Spleen (tissue), 11 donors: ENCODE data around the gene FAR1. TPM values are rescaled to one million over a fixed set of nuclear protein-coding genes. Genes with fewer than 3 reads are reported as not detected.

Experiments used
- DNase-seq: peaks from one replicate; pipeline ENCODE4 v3.0.0-alpha.2; 2020
- H3K27ac ChIP-seq, 8 donors: fragments of 200-600 bp; sonication (generic) in 7 of 8; 1 replicate in 4 of 8; 2 replicates in 4 of 8; pipeline versions ENCODE4 v1.5.0 to v1.8.0; 2016 to 2021; ENCODE audit warnings: inconsistent platforms in 4 of 8, mild to moderate bottlenecking in 4 of 8, moderate library complexity in 1 of 8
- H3K27me3 ChIP-seq, 7 donors: fragments of 200-600 bp; sonication (generic) in 6 of 7; replicated peaks in 1 of 7; 1 replicate in 4 of 7; 2 replicates in 3 of 7; pipeline versions ENCODE4 v1.5.0 to v1.8.0; 2016 to 2021; ENCODE audit warnings: inconsistent platforms in 3 of 7, mild to moderate bottlenecking in 1 of 7
- H3K36me3 ChIP-seq, 6 donors: fragments of 200-600 bp; sonication (generic) in 5 of 6; 1 replicate in 4 of 6; 2 replicates in 2 of 6; pipeline versions ENCODE4 v1.5.0 to v1.8.0; 2016 to 2021; ENCODE audit warnings: inconsistent platforms in 2 of 6
- H3K4me1 ChIP-seq, 6 donors: fragments of 200-600 bp; sonication (generic) in 5 of 6; 1 replicate in 3 of 6; 2 replicates in 3 of 6; pipeline versions ENCODE4 v1.5.0 to v1.8.0; 2016 to 2021; ENCODE audit warnings: inconsistent platforms in 3 of 6
- H3K4me3 ChIP-seq, 8 donors: fragments of 200-600 bp; sonication (generic) in 7 of 8; 1 replicate in 4 of 8; 2 replicates in 4 of 8; pipeline versions ENCODE4 v1.5.0 to v1.8.0; 2016 to 2021; ENCODE audit warnings: inconsistent platforms in 4 of 8, mild to moderate bottlenecking in 4 of 8, moderate library complexity in 2 of 8
- H3K9me3 ChIP-seq, 8 donors: fragments of 200-600 bp; sonication (generic) in 7 of 8; 1 replicate in 4 of 8; 2 replicates in 4 of 8; pipeline versions ENCODE4 v1.5.0 to v1.8.0; 2016 to 2021; ENCODE audit warnings: inconsistent platforms in 4 of 8
- CTCF ChIP-seq, 11 experiments: fragments of 200-600 bp in 7 of 11; fragments of 450-650 bp in 4 of 11; sonication (generic) in 4 of 11; IDR thresholded peaks in 8 of 11; conservative IDR thresholded peaks in 3 of 11; 1 replicate in 7 of 11; 2 replicates in 4 of 11; pipeline versions ENCODE4 v1.4.0 to v1.8.0; 2016 to 2021; ENCODE audit warnings: antibody characterized with exemption in 11 of 11, inconsistent platforms in 4 of 11, mild to moderate bottlenecking in 1 of 11
- POLR2A ChIP-seq, 3 donors: fragments of 450-650 bp; IDR thresholded peaks; one replicate each; pipeline ENCODE4 v1.5.1; 2017; ENCODE audit warnings: antibody characterized with exemption in 3 of 3, mild to moderate bottlenecking in 1 of 3
- POLR2AphosphoS5 ChIP-seq, 3 donors: sonication (generic); formaldehyde crosslinking; IDR thresholded peaks; one replicate each; pipeline ENCODE4 v1.5.1; 2017; ENCODE audit warnings: antibody characterized with exemption in 3 of 3
- WGBS, 5 donors: extraction: QIAGEN DNeasy Blood & Tissue Kit in 3 of 5; methylation state at CpG; one replicate each; pipeline versions ENCODE4 v1.1.5 to v1.1.7; 2013 to 2018; 5-methylcytosine and 5-hydroxymethylcytosine counted together
- intact Hi-C: fragments of 100-400 bp; cut with DNase I; formaldehyde crosslinking; loops from one replicate; pipeline ENCODE4 v1.15.0; 2023; ENCODE audit warnings: low total_unique reads
- polyA plus RNA-seq, 3 donors: library from polyadenylated mRNA; stranded (reverse); fragments of 200-250 nt; gene quantifications; one replicate each; pipeline ENCODE4 v1.2.1, GENCODE V29; 2013
- total RNA-seq, 7 donors: library from RNA; depleted of rRNA in 3 of 7; stranded (reverse); fragments of >200 nt in 3 of 7; fragmentation: NEBNext Ultra II Directional in 4 of 7; extraction: Animal tissue kit (Norgen Biotek cat#: 25700) in 4 of 7; gene quantifications; one replicate each; pipeline versions ENCODE4 v1.1.0 to v1.2.1, GENCODE V29; 2016 to 2021
- donor health status: healthy with polysubstance abuse.
- donor health status: DM: no; HTN: no; CAD: no; lungs with moderate emphysema.
- donor health status: DM: no; HTN: no; CAD: no.
- donor health status: Bipolar disorder and iron deficiency.
- donor health status: healthy.
- donor health status: DM: no; HTN: no; CAD: no.
- donor health status: DM: yes; HTN: yes; CAD: no.

Gene FAR1
- total and polyA plus RNA-seq, 10 donors: 13.6 to 83.2 (median 58.1) TPM

GRCh38 chr11:13629779-13630178, 38.7 kb upstream of the FAR1 start:
- Histone ChIP-seq H3K4me1 (no peaks in the 10 kb centered on the region), H3K36me3 (no peaks in the 10 kb centered on the region), H3K27me3 (peaks cover 0 to 3% (median 0%) of the 10 kb centered on the region in 7 donors), H3K9me3 (peaks cover 0 to 12% (median 0%) of the 10 kb centered on the region in 8 donors), H3K4me3 (no peak overlapping the region), H3K27ac (no peak overlapping the region)
- TF ChIP-seq POLR2AphosphoS5 (IDR thresholded peaks at IDR 0.05): no peak
- TF ChIP-seq POLR2A (IDR thresholded peaks at IDR 0.05): no peak
- no peak for TF ChIP-seq CTCF (IDR thresholded peaks at IDR 0.05 in 8 of 11, conservative IDR thresholded peaks at IDR 0.05 in 3 of 11)
- 69 to 88% (median 78%) methylated on average over 1 of the region's 1 CpG for WGBS, 5 donors
- intact Hi-C loops: no loop called here
- DNase-seq: no peak

GRCh38 chr11:13635290-13635689, 33.2 kb upstream of the FAR1 start:
- TF ChIP-seq CTCF (IDR thresholded peaks at IDR 0.05 in 8 of 11, conservative IDR thresholded peaks at IDR 0.05 in 3 of 11) (no peak), POLR2A (IDR thresholded peaks at IDR 0.05) (no peak), POLR2AphosphoS5 (IDR thresholded peaks at IDR 0.05) (no peak)
- no peak for DNase-seq
- Histone ChIP-seq H3K36me3 (no peaks in the 10 kb centered on the region), H3K27ac (no peak overlapping the region), H3K9me3 (peaks cover 0 to 10% (median 0%) of the 10 kb centered on the region in 8 donors), H3K4me3 (no peak overlapping the region), H3K4me1 (no peaks in the 10 kb centered on the region), H3K27me3 (peaks cover 0 to 5% (median 0%) of the 10 kb centered on the region in 7 donors)
- intact Hi-C loops: no loop called here
- WGBS, 5 donors: 83 to 90% (median 87%) methylated on average over 5 of the region's 5 CpGs

DNA sequence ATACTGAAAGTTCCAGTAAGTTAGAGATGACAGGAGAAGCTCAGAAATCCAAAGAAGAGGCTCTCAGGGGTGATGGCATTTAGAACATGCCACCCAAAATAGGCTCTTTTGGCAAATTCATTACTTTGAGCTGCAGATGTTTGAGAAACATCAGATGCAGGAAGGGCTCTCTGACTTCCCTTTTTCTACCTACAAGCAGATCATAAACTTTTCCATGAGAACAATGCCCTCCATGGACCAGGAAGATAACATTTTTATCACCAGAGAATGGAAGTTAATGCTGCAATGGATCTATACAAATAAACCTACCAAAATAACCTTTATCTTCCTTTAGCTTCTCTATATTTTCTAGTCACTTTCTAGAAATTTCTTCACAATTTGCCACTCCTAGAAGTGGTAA, 32.7 kb upstream of the FAR1 start:
- no peak for DNase-seq
- intact Hi-C loops: no loop called here
- H3K27me3 ChIP-seq: peaks cover 0 to 5% (median 0%) of the 10 kb centered on the region in 7 donors
- H3K4me1 ChIP-seq: no peaks in the 10 kb centered on the region
- TF ChIP-seq POLR2A (IDR thresholded peaks at IDR 0.05): no peak
- TF ChIP-seq POLR2AphosphoS5 (IDR thresholded peaks at IDR 0.05): no peak
- TF ChIP-seq CTCF (IDR thresholded peaks at IDR 0.05 in 8 of 11, conservative IDR thresholded peaks at IDR 0.05 in 3 of 11): no peak
- H3K9me3 ChIP-seq: peaks cover 0 to 10% (median 0%) of the 10 kb centered on the region in 8 donors
- H3K27ac ChIP-seq: no peak overlapping the region
- H3K4me3 ChIP-seq: no peak overlapping the region
- no peaks in the 10 kb centered on the region for H3K36me3 ChIP-seq

- no peak overlapping the region for H3K4me3 ChIP-seq
- TF ChIP-seq POLR2AphosphoS5 (IDR thresholded peaks at IDR 0.05) (no peak), CTCF (IDR thresholded peaks at IDR 0.05 in 8 of 11, conservative IDR thresholded peaks at IDR 0.05 in 3 of 11) (no peak), POLR2A (IDR thresholded peaks at IDR 0.05) (no peak)
- H3K27ac ChIP-seq: no peak overlapping the region
- H3K27me3 ChIP-seq: peaks cover 0 to 15% (median 0%) of the 10 kb centered on the region in 7 donors
- no peaks in the 10 kb centered on the region for H3K4me1 ChIP-seq
- DNase-seq: no peak
- 81 to 89% (median 85%) methylated on average over 4 of the region's 4 CpGs for WGBS, 5 donors
- peaks cover 0 to 10% (median 0%) of the 10 kb centered on the region in 8 donors for H3K9me3 ChIP-seq
- H3K36me3 ChIP-seq: no peaks in the 10 kb centered on the region
- intact Hi-C loops: no loop called here
Measured at GRCh38 chr11:13637125-13638069, 31.1 kb upstream of the FAR1 start.
